Stimulated activated CD8-positive, alpha-beta memory T cell treated with anti-CD3 and anti-CD28 coated beads, Interleukin-12 subunit alpha, Interleukin-12 subunit beta, amount 100 ng/mL, for 1 hour (primary cell): ENCODE measurements around the gene SYNDIG1L.

ENCODE experiments used
- DNase-seq: peaks from one replicate; pipeline ENCODE4 v3.0.0-alpha.2; 2020; ENCODE audit warnings: low read depth

SYNDIG1L gene

DNA sequence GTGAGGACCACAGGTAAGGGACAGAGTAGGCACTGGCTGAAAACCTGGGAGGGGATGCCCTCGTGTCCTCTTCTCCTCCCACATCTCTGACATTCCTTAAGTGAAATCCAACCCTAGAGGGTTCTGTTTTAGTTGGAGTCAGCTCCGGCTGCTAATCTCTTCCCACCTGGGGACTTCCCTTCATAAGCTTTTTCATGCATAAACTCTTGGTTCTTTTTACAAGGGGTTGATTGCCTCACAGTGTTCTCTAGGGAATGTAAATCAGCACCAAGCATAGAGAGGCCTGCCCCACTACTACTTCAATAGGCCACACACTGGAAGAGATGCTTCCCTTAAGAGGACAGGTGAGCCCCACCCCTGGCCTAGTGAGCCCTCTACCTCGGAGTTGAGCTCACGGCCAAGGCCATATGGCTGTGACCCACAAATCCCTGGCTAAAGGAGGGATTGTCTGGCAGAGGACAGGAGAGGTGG is 3.2 kb upstream of the SYNDIG1L start:
- no peak for DNase-seq

GRCh38 chr14:74427651-74428050 is 1.6 kb upstream of the SYNDIG1L start:
- DNase-seq: no peak

- peak; percentile 14 for DNase-seq
Measured at GRCh38 chr14:74425525-74426201, 347 bp downstream of the SYNDIG1L start.

GRCh38 chr14:74424606-74425005 is 1.4 kb downstream of the SYNDIG1L start:
- no peak for DNase-seq

DNA sequence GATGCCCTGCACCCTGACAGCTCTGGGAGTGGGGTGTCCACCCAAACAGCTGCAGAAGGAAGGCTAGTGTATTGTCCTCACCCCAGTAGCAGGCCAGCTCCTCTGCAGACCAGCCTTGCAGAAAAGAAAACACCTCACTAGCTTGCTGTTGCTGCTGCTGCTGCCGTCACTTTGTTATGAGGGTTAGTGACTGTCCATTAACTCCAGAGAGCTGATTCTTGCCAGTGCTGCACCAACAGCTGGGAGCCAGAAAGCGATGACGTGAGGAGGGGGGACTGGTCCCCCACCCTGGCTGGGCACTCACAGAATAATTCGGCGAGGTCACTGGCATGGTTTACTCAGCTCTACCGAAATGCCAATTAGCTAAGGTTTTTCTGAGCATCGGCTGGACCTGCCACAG is 2.8 kb downstream of the SYNDIG1L start:
- DNase-seq: no peak

DNA sequence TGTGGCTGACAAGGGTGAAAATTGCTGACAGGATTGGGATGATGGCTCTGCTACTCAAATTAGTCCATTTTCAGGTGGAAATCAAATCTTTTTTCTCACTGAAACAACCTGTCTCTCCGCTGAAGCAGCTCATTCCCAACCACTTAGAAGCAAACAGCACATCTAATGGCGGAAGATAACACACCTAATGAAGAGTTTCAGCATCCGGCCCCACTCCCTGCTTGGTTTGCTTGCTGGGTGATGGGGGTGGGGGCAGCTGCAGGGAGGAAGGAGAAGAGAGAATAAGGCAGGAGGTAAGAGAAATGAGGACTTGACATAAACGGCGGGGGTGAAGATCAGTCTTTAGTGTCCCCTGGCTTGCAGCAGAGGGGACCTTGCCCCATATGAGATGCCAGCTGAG is 4.0 kb downstream of the SYNDIG1L start:
- DNase-seq: no peak

DNA sequence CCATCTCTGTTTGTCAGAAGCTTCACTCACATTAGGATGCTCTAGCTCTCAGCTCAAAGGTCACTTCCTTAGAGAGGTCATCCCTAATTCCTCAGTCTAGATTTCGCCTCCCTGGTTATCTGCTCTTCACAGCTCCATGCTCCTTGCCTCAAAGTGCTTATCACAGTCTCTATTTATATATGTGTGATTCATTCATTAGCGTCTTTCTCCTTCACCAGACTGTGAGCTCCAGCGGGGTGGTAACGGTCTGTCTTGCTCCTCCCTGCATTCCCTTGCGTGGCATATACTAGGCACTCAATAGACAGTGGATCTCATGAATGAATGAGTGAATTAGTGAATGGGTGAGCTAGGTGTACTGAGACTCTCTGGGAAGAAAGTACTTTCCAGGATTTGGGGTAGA is 6.9 kb downstream of the SYNDIG1L start:
- no peak for DNase-seq

- no peak for DNase-seq
Measured at GRCh38 chr14:74418031-74418430, 8.0 kb downstream of the SYNDIG1L start.

- DNase-seq: no peak
Measured at GRCh38 chr14:74417611-74418010, 8.4 kb downstream of the SYNDIG1L start.

GRCh38 chr14:74417201-74417600 is 8.8 kb downstream of the SYNDIG1L start:
- DNase-seq: no peak

- DNase-seq: no peak
Measured at GRCh38 chr14:74415115-74415437, 10.9 kb downstream of the SYNDIG1L start.

DNA sequence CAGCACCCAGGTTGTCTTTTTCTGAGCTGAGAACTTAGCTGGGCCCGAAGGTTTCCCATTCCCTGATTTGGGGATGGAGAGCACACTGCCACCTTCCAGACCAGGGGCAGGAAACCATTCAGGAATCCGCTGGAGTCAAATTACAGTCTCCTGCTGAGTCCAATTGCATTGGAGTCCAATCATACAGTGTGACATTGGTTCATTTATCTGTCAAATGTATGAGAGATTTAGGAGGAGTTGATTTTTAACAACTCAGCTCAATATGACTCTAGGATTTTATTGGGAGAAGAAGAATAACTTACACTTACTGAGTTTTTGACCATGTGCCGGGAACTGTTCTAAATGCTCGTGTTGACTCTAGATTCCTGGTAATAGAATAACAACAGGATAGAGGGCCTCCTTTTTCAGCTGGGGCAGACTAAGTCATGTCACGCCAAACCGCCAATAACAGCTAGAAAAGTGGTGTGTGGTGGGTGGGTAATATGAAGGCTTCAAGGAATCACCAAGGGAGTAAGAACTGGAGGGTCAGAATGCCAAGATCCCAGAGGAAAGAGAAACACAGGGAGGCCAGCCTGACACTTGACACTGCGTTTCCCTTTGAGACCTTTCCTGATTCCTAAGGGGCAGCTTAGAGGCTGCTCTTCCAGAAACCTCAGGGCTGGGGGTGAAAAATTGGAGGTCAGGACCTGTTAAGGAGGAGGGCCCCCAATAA is 11.5 kb downstream of the SYNDIG1L start:
- no peak for DNase-seq

- DNase-seq: no peak
Measured at GRCh38 chr14:74413627-74414026, 12.4 kb downstream of the SYNDIG1L start.

DNA sequence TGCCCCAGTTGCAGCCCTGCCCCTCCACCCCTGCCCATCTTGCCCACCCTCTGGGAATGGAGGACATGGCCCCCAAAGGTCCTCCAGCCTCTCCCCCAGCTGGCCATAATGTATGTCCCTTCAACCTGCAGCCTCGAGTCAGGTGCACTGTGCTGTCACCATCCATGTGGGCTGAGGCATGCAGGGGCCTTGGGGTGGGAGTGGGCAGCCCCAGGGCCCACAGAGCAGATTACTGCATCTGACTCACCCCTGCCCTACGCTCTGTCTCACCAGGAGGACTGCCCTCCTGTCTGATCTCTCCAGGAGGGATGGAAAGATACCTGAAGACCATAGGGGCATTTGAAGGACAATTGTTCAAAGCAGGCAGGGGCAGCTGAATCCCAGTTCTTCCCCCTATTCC is 13.3 kb downstream of the SYNDIG1L start:
- DNase-seq: no peak

DNA sequence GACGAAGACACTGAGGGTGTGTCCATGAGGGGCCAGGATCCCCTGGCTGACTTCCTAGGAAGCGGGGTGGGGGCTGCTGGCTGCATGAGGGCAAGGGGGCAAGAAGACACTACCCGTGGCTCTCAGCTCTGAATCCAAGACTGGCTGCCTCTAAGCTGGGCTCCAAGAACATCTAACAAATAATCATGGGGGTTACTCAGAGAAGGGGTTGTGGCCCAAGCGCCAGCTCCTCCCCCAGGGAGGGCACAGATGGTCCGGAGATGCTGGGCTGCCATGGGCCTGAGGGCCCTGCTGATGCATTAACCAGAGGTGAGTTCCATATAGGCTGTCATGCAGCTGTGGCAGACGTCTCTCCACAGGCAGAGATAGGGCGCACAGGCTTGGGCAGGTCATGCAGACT is 14.3 kb downstream of the SYNDIG1L start:
- no peak for DNase-seq

DNA sequence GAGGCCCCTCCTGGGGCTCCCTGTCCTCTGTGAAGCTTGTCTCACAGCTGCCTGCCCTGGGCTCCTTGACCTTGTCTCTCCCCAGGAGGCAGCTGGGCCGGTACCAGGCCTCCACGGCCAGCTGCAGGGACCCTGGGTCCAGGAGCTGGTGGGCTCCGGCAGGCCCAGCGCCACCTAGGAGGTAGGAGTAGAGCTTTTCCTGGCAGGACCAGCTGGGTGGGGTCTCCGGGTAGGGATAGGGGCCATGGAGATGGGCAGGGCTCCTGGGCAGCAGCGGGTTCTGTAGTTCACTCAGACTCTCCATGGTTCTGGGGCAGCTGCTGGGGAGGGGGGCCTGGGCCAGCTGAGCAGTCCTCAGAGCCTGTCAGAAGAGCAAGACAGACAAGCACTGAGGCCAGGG is 16.6 kb downstream of the SYNDIG1L start:
- DNase-seq: no peak

DNA sequence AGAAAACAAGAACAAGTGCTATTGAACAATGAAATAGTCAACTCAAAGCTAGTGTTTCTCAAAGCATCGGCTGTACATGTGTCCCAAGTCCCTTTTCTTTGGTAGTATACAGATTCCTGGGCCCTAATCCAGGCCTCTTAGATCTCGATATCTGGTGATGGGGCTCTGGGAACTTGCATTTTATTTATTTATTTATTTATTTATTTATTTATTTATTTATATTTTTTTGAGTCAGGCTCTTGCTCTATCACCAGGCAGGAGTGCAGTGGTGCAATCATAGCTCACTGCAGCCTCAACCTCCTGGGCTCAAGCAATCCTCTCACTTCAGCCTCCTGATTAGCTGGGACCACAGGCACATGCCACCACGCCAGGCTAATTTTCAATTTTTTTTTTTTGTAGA is 17.1 kb downstream of the SYNDIG1L start:
- no peak for DNase-seq

- DNase-seq: no peak
Measured at GRCh38 chr14:74407801-74408154, 18.2 kb downstream of the SYNDIG1L start.

DNA sequence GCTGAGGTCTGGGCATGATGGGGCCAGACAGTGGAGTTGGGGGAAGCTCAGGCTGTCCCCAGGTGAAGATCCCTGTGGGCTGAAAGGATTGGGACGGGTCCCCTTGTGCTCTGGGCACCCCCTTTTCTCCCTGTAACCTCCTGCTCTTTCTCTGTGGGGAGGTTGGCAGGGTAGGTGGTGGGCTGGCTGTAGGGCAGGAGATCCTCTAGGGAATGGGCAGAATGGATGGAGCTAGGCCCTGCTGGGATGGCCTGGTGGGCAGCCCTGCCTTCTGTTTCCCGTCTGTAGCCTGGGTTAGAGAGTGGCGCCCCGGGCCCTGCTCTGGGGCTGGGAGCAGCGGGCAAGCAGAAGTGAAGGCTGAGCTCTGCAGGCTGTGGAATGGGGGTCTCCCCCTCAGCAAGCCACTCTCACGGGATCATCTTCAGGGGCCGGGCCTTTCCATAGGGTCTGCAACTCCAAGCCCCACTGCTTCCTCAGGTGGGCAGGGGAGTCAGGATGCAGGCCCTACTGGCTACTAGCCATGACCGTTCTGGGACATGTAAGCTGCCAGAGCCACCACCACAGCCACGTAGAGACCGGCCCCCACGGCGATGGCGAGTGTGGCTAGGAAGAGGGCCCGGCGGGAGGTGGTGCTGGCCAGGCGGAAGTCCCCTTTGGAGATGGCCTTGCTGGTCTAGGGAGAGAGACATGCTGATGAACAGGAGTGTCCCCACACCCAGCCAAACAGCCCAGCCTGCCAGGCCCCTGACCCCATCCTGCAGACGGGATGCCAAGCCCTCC is 18.8 kb downstream of the SYNDIG1L start:
- no peak for DNase-seq

DNA sequence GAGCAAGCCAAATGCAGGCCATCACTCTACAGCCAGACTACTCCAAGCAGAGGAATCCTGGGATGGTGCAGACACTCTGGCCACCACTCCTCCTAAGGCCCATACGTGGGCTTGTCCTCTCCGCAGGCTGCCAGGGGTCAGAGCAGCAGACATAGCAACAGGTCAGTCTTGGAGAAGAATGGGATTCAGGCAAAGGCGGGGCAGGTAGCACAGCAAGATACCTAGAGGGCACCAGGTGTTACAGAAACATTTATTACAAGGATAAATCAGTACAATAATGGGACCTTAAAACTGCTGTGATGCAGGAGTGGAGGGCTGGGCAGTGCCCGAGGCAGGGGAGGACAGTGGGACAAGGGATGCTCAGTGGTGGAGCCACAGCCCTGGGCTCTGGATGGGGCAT is 20.3 kb downstream of the SYNDIG1L start:
- DNase-seq: no peak

DNA sequence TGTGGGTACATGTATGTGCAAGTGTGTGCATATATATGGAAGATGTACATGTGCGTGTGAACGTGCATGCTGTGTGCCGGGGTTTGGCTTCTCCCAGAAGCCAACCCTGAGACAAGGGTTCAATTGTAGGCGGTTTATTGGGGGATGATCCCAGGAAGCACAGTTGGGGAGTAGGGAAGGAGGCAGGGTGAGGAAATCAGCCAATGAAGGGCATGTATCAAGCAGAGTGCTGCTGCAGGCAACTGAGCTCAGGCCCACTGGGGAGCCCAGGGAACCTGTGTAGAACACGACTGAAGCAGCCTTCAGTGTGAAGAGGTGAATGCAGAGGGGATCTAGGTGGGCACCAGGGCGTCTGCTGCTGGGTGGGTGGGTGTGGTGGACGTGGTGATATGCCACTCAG is 21.6 kb downstream of the SYNDIG1L start:
- no peak for DNase-seq

DNA sequence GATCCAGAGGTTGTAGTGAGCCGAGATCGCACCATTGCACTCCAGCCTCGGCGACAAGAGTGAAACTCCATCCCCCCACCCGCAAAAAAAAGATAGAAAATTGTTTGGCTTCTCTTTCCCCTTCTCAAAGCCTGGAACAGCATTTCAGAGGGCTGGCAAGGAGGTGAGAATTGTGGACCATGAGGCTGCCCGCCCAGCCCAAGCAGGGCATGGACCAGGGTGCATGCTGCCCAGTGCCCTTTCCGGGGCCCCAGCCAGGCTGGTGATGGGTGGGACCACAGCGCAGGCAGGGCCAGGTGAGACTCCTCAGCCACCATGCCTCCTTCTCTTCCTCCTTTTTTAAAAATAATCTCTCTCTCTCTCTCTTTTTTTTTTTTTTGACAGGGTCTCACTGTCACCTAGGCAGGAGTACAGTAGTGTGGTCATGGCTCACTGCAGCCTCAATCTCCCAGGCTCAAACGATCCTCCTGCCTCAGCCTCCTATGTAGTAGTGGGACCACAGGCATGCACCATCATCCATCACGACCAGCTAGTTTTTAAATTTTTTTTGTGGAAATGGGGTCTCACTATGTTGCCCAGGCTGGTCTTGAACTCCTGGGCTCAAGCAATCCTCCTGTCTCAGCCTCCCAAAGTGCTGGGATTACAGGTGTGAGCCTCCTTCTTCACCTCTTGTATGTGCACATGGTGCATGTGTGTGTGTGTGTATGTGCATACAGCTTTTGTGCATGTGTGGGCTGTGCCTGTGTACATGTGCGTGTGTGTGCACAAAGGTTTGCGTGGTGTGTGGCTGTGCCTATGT is 22.2 kb downstream of the SYNDIG1L start:
- no peak for DNase-seq
